Measurements from ENCODE around the gene WIPF1.
"Not testable (repeated sequence)": the region's sequence is repeated elsewhere in the genome, so short reads cannot be mapped to it uniquely, and the experiment has no call there.

WIPF1 gene

DNA sequence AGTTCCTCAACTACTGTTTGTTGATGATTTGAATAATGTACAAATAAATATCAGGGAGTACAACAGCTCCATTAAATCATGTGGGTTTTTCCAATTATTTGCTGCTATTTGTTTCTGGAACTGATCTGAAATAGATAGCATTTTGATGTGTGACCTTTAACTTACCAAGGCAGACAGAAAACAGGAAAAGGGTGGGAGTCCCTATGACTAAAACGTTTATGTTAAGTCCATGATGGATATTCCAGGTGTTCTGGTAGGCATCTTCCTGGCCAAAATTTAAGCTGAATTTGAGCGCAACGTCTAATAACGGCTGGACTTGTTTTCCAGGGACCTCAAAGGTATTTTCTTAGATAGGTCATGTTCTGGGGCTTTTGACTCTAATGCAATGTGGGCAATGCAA lies 41.6 kb downstream of the WIPF1 start:
- H3K27me3 ChIP-seq (ENCODE audit: insufficient read depth, poor library complexity, severe bottlenecking), result no peaks in the 10 kb centered on the region
- ATAC-seq (ENCODE audit: low read depth), result no peak
- no peak for DNase-seq (ENCODE audit: low spot score)
- no peaks in the 10 kb centered on the region for H3K9me3 ChIP-seq (ENCODE audit: severe bottlenecking)
- no peaks in the 10 kb centered on the region for H3K4me1 ChIP-seq (ENCODE audit: insufficient read depth, poor library complexity, severe bottlenecking)
- no peak overlapping the region for H3K4me3 ChIP-seq (ENCODE audit: severe bottlenecking)
- no peaks in the 10 kb centered on the region for H3K36me3 ChIP-seq (ENCODE audit: low read depth)
- TF ChIP-seq, protein P1, sequence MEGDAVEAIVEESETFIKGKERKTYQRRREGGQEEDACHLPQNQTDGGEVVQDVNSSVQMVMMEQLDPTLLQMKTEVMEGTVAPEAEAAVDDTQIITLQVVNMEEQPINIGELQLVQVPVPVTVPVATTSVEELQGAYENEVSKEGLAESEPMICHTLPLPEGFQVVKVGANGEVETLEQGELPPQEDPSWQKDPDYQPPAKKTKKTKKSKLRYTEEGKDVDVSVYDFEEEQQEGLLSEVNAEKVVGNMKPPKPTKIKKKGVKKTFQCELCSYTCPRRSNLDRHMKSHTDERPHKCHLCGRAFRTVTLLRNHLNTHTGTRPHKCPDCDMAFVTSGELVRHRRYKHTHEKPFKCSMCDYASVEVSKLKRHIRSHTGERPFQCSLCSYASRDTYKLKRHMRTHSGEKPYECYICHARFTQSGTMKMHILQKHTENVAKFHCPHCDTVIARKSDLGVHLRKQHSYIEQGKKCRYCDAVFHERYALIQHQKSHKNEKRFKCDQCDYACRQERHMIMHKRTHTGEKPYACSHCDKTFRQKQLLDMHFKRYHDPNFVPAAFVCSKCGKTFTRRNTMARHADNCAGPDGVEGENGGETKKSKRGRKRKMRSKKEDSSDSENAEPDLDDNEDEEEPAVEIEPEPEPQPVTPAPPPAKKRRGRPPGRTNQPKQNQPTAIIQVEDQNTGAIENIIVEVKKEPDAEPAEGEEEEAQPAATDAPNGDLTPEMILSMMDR (IDR thresholded peaks at IDR 0.05; ENCODE audit: poor library complexity, severe bottlenecking), result no peak
- no peak overlapping the region for H3K27ac ChIP-seq (ENCODE audit: poor library complexity, severe bottlenecking)

DNA sequence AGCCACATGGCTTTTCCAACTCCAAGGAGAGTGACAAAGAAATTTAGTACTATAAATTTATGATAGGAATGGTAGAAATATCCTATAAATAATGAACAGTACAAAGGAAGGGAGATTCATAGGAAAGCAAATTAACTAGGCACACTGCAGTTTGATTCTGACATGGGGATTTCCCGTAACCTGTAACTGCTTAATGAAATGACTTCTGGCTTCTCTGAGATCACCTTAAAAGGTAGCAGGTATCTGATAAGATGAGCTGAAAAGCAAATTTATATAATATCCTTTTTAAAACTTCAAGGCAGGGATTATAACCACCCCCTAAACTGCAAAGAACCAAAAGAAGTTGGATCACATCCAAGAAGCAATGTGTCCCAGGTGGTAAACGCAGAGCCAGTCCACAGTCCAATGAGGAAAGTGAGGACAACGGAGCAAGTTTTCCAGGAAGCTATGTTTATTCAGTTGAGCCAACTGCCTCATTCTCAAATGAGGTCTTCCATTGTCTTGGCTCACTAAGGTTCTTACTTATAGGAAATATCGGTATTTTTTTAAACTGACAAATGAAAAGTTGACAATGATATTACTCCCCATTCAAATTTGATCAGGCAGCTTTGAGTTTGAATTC lies 43.0 kb downstream of the WIPF1 start:
- H3K4me3 ChIP-seq (ENCODE audit: severe bottlenecking), result no peak overlapping the region
- H3K27ac ChIP-seq (ENCODE audit: poor library complexity, severe bottlenecking), result no peak overlapping the region
- no peaks in the 10 kb centered on the region for H3K4me1 ChIP-seq (ENCODE audit: insufficient read depth, poor library complexity, severe bottlenecking)
- TF ChIP-seq, protein P1 (IDR thresholded peaks at IDR 0.05; ENCODE audit: poor library complexity, severe bottlenecking), result no peak
- DNase-seq (ENCODE audit: low spot score) (no peak), ATAC-seq (ENCODE audit: low read depth) (no peak)
- H3K27me3 ChIP-seq (ENCODE audit: insufficient read depth, poor library complexity, severe bottlenecking), result no peaks in the 10 kb centered on the region
- H3K9me3 ChIP-seq (ENCODE audit: severe bottlenecking), result no peaks in the 10 kb centered on the region
- no peaks in the 10 kb centered on the region for H3K36me3 ChIP-seq (ENCODE audit: low read depth)

DNA sequence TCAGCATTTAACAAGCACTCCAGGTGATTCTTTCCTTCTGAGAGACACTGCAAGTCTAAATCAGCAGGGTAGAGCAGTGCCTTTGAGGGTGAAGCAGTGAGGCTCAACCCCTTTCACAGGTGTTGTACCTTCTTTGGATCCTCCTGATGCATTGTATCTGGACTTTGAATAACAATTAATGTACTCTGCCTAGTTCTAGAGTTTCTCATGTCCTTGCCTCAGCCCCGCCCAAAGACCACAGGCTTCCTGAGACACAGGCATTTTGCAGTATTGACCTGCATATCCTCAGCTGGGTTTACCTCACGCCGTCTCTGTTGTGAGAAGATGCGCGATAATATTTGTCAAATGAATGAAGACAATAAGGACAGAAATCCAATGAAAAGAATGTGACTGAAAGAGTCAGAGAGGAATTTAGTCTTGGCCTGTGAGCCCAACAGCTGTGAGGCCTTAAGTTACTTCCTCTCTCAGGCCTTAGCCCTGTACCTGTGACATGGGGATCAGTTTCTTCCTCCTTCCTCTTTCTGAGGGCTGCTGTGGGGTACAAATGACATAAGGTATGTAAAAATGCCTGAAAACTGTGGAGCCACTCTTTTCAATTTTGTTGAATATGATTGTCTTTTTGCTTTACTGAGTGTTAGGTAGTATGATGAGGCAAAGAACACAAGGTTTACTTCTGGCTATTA lies 43.7 kb downstream of the WIPF1 start:
- Histone ChIP-seq H3K9me3 (ENCODE audit: severe bottlenecking) (no peaks in the 10 kb centered on the region), H3K36me3 (ENCODE audit: low read depth) (no peaks in the 10 kb centered on the region), H3K4me1 (ENCODE audit: insufficient read depth, poor library complexity, severe bottlenecking) (no peaks in the 10 kb centered on the region), H3K4me3 (ENCODE audit: severe bottlenecking) (no peak overlapping the region), H3K27me3 (ENCODE audit: insufficient read depth, poor library complexity, severe bottlenecking) (no peaks in the 10 kb centered on the region), H3K27ac (ENCODE audit: poor library complexity, severe bottlenecking) (no peak overlapping the region)
- TF ChIP-seq, protein P1 (IDR thresholded peaks at IDR 0.05; ENCODE audit: poor library complexity, severe bottlenecking), result no peak
- DNase-seq (ENCODE audit: low spot score) (no peak), ATAC-seq (ENCODE audit: low read depth) (no peak)

DNA sequence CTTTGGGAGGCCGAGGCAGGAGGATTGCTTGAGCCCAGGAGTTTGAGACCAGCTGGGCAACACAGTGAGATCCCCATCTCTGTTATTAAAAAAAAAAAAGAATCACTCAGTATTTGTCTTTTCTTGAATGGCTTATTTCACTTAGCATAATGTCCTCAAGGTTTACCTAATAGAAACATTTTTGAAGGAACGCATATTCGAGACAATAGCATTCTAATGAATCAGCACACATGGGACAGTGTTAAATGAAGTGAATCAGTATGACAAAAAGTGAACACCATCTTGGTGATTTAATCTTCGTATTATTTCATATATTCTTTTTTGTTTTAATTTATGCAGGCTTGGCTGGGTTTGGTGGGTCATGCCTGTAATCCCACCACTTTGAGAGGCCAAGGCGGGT lies 44.7 kb downstream of the WIPF1 start:
- no peak overlapping the region for H3K4me3 ChIP-seq (ENCODE audit: severe bottlenecking)
- H3K36me3 ChIP-seq (ENCODE audit: low read depth), result no peaks in the 10 kb centered on the region
- no peak for DNase-seq (ENCODE audit: low spot score)
- no peak overlapping the region for H3K27ac ChIP-seq (ENCODE audit: poor library complexity, severe bottlenecking)
- no peaks in the 10 kb centered on the region for H3K9me3 ChIP-seq (ENCODE audit: severe bottlenecking)
- ATAC-seq (ENCODE audit: low read depth), result no peak
- TF ChIP-seq, protein P1 (IDR thresholded peaks at IDR 0.05; ENCODE audit: poor library complexity, severe bottlenecking), result no peak
- no peaks in the 10 kb centered on the region for H3K27me3 ChIP-seq (ENCODE audit: insufficient read depth, poor library complexity, severe bottlenecking)
- no peaks in the 10 kb centered on the region for H3K4me1 ChIP-seq (ENCODE audit: insufficient read depth, poor library complexity, severe bottlenecking)

DNA sequence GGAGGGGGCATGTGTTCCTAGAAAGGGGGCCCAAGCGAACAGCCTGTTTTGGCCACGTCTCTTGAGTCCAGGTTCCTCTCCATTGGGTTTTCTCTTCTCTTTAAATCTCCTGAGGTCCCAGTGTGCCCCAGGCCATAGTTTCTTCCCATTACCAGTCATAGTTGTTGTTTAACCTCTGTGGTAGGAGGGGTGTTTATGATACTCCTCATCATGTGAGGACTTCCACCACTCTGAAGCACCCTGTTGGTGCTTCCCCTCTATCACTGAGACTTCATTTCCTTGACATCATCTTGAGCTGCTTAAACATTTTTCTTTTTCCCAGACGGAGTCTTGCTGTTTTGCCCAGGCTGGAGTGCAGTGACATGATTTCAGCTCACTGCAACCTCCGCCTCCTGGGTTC lies 45.9 kb downstream of the WIPF1 start:
- Histone ChIP-seq H3K36me3 (ENCODE audit: low read depth) (no peaks in the 10 kb centered on the region), H3K9me3 (ENCODE audit: severe bottlenecking) (no peaks in the 10 kb centered on the region), H3K4me3 (ENCODE audit: severe bottlenecking) (no peak overlapping the region), H3K27ac (ENCODE audit: poor library complexity, severe bottlenecking) (no peak overlapping the region), H3K27me3 (ENCODE audit: insufficient read depth, poor library complexity, severe bottlenecking) (no peaks in the 10 kb centered on the region), H3K4me1 (ENCODE audit: insufficient read depth, poor library complexity, severe bottlenecking) (no peaks in the 10 kb centered on the region)
- ATAC-seq (ENCODE audit: low read depth) (no peak), DNase-seq (ENCODE audit: low spot score) (no peak)
- TF ChIP-seq, protein P1 (IDR thresholded peaks at IDR 0.05; ENCODE audit: poor library complexity, severe bottlenecking), result no peak

DNA sequence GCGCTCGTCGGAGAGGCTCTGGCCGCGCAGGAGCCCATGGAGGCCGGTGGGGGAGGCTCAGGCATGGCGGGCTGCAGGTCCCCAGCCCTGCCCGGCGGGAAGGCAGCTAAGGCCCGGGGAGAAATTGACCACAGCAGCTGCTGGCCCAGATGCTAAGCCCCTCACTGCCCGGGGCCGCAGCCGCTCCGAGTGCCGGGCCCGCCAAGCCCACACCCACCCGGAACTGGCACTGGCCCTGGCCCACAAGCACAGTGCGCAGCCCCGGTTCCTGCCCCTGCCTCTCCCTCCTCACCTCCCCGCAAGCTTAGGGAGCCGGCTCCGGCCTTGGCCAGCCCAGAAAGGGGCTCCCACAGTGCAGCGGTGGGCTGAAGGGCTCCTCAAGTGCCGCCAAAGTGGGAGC lies 49.0 kb downstream of the WIPF1 start:
- H3K4me3 ChIP-seq (ENCODE audit: severe bottlenecking); H3K9me3 ChIP-seq (ENCODE audit: severe bottlenecking); H3K4me1 ChIP-seq (ENCODE audit: insufficient read depth, poor library complexity, severe bottlenecking); H3K36me3 ChIP-seq (ENCODE audit: low read depth); DNase-seq (ENCODE audit: low spot score); H3K27me3 ChIP-seq (ENCODE audit: insufficient read depth, poor library complexity, severe bottlenecking); ATAC-seq (ENCODE audit: low read depth); H3K27ac ChIP-seq (ENCODE audit: poor library complexity, severe bottlenecking): not testable (repeated sequence)

DNA sequence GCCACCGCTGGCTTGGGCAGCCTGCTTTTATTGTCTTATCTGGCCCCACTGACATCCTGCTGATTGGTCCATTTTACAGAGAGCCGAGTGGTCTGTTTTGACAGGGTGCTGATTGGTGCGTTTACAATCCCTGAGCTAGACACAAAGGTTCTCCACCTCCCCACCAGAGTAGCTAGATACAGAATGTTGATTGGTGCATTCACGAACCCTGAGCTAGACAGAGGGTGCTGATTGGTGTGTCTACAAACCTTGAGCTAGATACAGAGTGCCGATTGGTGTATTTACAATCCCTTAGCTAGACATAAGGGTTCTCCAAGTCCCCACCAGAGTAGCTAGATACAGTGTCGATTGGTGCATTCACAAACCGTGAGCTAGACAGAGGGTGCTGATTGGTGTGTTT lies 49.6 kb downstream of the WIPF1 start:
- H3K27me3 ChIP-seq (ENCODE audit: insufficient read depth, poor library complexity, severe bottlenecking); DNase-seq (ENCODE audit: low spot score); H3K4me3 ChIP-seq (ENCODE audit: severe bottlenecking); H3K4me1 ChIP-seq (ENCODE audit: insufficient read depth, poor library complexity, severe bottlenecking); ATAC-seq (ENCODE audit: low read depth); H3K27ac ChIP-seq (ENCODE audit: poor library complexity, severe bottlenecking); H3K9me3 ChIP-seq (ENCODE audit: severe bottlenecking); H3K36me3 ChIP-seq (ENCODE audit: low read depth): not testable (repeated sequence)
